Superior temporal gyrus (tissue), 1 donor: Measurements from ENCODE around the gene RABL6.
A peak's percentile ranks its signal among the peaks of the same experiment; 100 is the strongest.
"Not testable (repeated sequence)": the region's sequence is repeated elsewhere in the genome, so short reads cannot be mapped to it uniquely, and the experiment has no call there.

ENCODE experiments used
- DNase-seq: peaks from one replicate; pipeline ENCODE4 v3.0.0-alpha.2; 2016; ENCODE audit errors: extremely low spot score

RABL6 gene

DNA sequence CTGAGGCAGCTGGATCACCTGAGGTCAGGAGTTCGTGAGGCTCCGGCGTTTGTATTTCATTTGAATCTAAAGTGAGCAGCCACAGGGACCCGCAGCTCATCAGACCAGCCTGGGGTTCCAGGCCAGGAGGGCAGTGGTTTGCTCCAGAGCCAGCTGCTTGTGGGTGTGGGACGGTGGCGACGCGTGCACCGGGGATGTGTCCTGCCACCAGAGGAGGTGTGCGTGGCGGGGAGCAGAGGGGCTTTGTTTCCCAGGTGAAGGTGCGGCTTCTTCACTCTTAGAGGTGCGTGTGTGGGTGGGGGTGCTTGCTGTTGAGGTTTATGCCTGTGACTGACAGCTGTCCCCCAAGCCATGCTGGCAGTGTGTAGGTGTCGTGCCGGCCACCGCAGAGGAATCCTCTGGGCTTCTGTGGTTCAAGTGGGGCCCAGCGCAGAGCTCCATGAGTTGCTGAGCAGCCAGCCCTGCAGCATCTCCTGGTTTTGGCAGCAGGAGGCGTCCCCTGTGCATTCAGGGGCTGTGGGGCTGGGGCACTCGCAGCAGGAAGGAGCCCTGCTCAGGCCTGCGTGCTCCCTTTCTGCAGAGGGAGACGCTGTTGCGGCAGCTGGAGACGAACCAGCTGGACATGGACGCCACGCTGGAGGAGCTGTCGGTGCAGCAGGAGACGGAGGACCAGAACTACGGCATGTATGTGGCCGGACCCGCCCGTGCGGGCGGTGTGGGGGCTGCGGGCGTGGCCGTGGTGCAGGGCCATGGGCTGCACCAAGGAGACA, 27.6 kb downstream of the RABL6 start:
- no peak for DNase-seq

DNA sequence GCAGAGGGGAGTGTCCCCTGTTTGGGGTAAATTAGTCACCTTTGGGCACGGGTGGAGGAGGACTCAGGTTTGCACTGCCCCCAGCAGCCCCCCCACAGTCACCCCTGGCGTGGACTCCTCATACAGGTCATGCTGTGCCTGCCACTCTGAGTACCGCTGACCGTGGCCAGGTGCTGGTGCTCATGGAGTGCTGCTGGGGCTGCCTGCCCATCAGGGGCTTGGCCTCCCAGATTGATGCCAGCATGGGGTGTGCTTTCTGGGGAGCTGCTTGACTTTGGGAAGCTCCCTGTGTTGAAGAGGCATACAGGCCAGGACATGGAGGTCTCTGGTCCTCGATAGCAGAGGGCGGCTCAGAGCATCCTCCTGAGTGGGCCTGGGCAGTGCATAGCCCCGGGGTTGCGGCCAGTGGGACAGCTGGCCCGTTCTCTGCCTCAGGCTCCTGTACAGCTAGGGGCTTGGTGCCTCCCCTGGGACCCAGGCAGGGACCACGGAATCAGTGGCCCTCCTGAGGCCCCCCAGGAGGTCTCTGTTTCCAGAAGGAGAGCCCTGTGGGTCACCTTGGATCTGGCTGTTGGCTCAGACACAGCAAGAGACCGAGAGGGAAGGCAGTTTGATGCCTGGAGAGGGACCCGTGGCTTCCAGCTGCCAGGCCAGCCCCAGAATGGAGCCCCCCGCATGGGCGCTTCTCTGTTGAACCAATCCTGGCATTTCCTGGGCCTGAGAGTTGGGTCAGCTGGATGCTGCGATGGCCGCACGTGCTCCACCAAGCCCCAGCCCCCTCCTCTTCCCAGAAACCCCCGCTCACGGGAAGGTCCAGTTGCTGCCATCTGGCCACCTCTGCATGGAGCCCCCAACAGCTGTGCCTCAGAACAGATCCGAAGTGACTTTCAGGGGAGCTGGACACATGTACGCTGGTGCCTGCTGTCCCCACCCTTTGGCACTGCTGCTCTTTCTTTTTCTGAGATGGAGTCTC, 28.5 kb downstream of the RABL6 start:
- DNase-seq: no peak

GRCh38 chr9:136837146-136837855, 29.6 kb downstream of the RABL6 start:
- no peak for DNase-seq

GRCh38 chr9:136837856-136838277, 30.1 kb downstream of the RABL6 start:
- DNase-seq: not testable (repeated sequence)

- DNase-seq: no peak
These were observed 30.8 kb downstream of the RABL6 start for GRCh38 chr9:136838314-136839228.

GRCh38 chr9:136839229-136840139, 31.7 kb downstream of the RABL6 start:
- no peak for DNase-seq

GRCh38 chr9:136840140-136840876, 32.6 kb downstream of the RABL6 start:
- no peak for DNase-seq

GRCh38 chr9:136840877-136841645, 33.3 kb downstream of the RABL6 start:
- DNase-seq: peak; percentile 79

GRCh38 chr9:136841646-136842379, 34.1 kb downstream of the RABL6 start:
- not testable (repeated sequence) for DNase-seq

- peak; percentile 87 for DNase-seq
These were observed 34.7 kb downstream of the RABL6 start, which contains the start of gene AJM1 for GRCh38 chr9:136842380-136842948. Gene AJM1, plus strand, starts transcription at chr9:136842478. Its CDS starts 1,937 bp downstream, at chr9:136844415.

- not testable (repeated sequence) for DNase-seq
These were observed 35.5 kb downstream of the RABL6 start for GRCh38 chr9:136843159-136843800.

GRCh38 chr9:136843801-136844740, 36.3 kb downstream of the RABL6 start:
- not testable (repeated sequence) for DNase-seq

DNA sequence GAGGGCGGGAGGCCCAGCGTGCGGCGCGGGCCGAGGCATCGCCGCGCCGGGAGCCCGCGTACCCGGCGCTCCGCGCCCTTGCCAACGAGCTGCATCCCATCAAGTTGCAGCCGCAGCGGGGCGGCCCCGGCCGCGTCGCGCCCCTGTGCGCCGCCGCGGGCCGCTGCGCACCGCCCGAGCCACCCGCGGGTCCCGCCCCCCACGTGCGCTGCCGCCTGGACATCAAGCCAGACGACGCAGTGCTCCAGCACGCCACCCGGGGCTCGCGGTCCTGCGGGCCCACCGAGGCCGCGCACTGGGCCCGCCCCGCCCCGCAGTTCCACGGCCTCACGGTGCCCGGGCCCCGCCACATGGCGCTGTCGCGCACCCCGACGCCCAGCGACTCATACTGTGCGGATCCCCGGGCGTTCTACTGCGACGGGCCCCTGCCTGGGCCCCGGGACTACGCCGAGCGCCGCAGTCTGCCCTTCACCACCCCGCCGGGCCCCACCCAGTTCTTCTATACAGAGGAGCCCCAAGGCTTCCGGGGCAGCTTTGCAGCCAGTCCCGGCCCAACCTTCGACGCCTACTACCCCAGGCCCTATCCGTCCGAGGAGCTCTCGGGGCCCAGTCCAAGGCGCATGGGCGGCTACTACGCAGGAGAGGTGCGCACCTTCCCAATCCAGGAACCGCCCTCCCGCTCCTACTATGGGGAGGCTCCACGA, 37.2 kb downstream of the RABL6 start:
- DNase-seq: no peak

DNA sequence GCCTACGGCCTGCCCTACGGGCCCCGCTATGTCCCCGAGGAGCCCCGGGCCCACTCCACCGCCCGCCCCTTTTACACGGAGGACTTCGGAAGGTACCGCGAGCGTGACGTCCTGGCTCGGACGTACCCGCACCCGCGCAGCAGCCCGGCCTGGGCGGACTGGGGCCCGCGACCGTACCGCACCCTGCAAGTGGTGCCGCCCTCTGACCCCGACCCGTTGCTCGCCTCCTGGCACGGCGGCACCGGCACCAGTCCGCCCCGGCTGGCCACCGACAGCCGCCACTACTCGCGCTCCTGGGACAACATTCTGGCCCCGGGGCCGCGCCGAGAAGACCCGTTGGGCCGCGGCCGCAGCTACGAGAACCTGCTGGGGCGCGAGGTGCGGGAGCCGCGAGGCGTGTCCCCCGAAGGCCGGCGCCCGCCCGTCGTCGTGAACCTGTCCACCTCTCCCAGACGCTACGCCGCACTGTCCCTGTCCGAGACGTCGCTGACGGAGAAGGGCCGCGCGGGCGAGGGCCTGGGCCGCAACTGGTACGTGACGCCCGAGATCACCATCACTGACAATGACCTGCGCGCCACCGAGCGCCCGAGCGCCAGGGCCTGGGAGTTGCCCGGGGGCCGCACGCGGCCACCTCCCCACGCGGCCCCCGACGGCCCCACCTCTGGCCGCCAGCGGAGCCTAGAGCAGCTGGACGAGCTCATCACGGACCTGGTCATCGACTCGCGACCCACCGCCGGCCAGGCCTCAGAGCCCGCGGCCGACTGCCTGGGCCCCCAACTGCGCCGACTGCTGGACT, 37.9 kb downstream of the RABL6 start:
- no peak for DNase-seq
